GM19467 (cell line): ENCODE measurements around the gene TAF5L.
"Not testable (repeated sequence)": the region's sequence is repeated elsewhere in the genome, so short reads cannot be mapped to it uniquely, and the experiment has no call there.

Experiments
- ATAC-seq: cut with Tn5 transposase; IDR thresholded peaks from one replicate; pipeline ENCODE4 v1.9.1; 2021; ENCODE audit warnings: mild to moderate bottlenecking, moderate library complexity; ENCODE audit not compliant: unreplicated experiment

Gene TAF5L

DNA sequence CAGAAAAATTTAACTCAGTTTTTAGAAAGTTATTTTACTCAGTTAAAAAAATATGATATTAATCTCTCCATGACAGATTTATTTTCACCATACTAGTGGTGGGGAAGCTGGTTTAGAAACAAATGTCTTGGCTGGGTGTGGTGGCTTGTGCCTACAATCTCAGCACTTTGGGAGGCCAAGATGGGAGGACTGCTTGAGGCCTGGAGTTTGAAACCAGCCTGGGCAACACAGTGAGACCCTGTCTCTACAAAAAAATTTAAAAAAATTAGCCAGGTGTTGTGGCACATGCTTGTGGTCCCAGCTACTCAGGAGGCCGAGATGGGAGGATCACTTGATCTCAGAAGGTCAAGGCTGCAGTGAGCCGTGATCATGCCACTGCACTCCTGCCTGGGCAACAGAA is 17.3 kb downstream of the TAF5L start:
- no peak for ATAC-seq

GRCh38 chr1:229607370-229607769 is 18.6 kb downstream of the TAF5L start:
- no peak for ATAC-seq

DNA sequence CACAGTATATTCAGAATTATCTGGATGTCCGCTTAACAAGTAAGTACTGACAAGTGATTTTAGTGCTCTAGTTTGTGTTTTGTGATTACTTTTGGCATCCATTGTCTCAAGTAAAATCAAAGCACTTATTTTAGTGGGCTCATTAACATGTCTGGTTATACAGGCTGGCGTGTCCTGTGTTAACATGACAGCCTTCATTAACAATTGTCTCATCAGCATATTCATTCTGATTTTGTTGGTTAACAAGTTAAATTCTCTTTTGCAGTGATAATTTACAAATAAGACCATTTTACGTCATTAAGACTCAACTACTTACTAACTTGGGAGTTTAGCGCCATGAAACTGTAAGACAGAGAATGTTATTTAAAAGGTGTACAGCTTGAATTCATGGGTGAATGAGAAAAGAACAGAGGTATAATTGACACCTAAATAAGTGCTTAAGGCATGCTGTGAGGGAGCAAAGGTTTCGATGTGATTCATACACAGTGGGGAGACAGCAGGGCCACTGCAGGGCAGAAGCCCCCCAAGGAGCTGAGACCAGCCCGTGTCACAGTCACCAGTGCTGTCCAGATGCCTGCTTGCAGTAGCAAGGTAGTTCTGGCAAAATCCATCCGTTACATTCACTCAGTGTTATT is 22.4 kb downstream of the TAF5L start:
- no peak for ATAC-seq

DNA sequence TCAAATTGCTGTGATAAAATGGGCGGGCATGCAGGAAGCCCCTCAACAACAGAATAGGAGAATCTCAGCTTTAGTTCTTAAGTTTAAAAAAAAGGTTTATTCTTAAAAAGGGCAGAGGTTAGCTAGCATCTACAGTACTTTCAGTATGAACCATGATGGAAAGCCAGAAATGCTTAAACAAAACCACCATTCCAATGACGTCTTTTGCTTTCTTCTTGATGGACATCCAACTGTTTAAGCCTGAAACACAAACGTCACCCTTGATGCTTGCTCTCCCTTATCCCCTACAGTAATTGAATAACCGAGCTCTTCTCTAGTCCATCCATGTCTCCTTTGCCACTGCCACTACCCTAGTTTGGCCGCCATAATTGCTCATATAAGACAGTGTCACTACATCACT is 25.7 kb downstream of the TAF5L start:
- ATAC-seq = no peak

GRCh38 chr1:229599218-229599954 is 26.5 kb downstream of the TAF5L start:
- no peak for ATAC-seq

GRCh38 chr1:229597877-229598276 is 28.0 kb downstream of the TAF5L start:
- ATAC-seq = no peak

DNA sequence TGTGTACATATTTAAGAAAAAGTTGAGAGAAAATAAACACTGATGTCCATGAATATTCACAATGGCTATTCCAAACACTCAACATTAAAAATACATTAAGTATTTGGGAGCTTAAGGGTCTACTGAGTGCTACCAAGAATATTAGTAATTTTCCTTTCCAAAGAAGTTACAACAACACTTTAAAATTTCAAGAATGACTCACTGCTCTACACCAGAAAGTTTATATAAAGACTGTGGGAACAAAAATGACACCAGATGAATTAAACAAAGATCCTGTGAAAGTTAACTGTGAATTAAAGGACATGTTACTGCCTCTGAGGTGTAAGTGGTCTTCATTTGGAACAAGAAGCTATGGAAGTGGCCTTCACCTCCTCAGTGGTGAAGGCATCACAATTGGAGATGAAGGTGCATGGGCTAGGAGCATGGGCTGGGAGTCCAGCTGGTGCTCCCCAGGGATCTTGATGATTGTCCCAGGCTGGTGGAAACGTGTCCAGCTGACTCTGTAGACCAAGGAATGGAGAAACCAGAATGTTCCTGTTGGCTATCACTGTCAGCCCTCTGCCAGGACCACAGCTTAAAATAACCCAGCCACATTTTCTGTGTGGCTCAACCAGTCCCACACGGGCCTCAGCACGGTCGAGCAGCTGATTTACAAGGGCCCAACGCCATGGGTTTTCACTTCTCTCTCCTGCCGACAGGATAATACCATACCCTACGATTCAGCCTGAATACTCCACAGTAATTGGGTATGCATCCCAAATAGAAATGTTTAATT is 28.8 kb downstream of the TAF5L start:
- ATAC-seq = no peak

DNA sequence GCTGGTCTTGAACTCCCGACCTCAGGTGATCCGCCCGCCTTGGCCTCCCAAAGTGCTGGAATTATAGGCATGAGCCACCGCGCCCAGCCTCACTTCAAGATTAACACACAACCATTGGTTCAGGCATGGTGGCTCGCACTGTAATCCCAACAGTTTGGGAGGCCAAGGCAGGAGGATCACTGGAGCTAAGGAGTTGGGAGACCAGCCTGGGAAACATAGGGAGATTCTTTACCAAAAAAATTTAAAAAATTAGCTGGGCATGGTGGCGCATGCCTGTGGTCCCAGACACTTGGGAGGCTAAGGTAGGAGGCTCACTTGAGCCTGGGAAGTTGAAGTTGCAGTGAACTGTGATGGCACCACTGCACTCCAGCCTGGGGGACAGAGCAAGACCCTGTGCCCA is 30.0 kb downstream of the TAF5L start:
- ATAC-seq = not testable (repeated sequence)

- ATAC-seq = no peak
These were observed 31.5 kb downstream of the TAF5L start for GRCh38 chr1:229594227-229595008.

DNA sequence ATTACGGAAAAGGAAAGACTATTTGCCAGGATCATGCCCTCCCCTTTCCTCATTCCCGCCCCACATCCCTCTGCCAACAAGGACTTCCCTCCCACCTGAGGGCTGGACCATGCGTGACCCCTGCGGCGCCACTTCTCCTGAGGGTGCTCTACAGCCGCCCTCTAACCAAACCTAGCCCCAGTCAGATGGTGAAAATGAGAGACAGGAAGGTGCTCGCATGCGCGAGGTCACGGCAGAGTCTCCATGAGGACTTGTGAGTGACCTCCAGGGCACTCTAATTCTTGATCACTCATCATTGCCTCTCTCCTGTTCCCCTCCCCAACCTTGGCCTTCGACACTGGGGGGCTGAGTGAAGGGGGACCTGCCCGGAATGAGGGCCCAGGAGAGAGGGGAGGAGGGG is 32.1 kb downstream of the TAF5L start:
- no peak for ATAC-seq

- ATAC-seq = no peak
These were observed 35.8 kb downstream of the TAF5L start for GRCh38 chr1:229590119-229590518.

DNA sequence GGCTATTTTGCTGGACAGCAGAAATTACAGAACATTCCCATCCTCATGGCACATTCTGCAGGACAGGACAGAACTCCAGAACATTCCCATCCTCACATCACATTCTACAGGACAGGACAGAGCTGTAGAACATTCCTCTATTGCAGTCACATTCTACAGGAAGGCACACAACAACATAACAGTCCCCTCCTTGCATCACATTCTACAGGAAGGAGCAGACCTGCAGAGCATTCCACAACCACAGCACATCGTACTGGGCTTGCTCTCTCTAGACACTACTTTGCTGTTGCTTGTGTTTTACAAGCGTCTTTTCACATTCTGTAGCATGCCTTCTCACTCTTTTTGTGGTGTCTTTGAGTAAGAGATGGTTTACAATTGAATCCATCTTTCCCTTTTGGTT is 40.6 kb downstream of the TAF5L start:
- no peak for ATAC-seq

GRCh38 chr1:229582715-229583114 is 43.2 kb downstream of the TAF5L start:
- no peak for ATAC-seq

GRCh38 chr1:229582011-229582694 is 43.8 kb downstream of the TAF5L start:
- ATAC-seq = no peak

DNA sequence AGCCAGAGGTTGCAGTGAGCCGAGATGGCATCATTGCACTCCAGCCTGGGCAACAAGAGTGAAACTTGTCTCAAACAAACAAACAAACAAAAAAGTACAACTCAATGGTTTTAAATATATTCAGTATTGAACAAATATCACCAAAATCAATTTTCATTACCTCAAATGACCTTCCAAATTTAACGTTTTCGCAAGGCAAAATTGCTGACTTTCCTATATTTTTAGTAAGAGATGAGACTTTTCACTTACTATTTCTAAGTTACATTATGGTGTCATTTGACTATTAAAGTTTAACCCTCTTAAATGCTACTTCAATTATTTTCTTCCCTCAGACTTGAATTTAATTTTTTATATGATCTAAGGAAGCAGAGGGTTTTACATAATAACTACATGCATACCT is 44.4 kb downstream of the TAF5L start:
- no peak for ATAC-seq

DNA sequence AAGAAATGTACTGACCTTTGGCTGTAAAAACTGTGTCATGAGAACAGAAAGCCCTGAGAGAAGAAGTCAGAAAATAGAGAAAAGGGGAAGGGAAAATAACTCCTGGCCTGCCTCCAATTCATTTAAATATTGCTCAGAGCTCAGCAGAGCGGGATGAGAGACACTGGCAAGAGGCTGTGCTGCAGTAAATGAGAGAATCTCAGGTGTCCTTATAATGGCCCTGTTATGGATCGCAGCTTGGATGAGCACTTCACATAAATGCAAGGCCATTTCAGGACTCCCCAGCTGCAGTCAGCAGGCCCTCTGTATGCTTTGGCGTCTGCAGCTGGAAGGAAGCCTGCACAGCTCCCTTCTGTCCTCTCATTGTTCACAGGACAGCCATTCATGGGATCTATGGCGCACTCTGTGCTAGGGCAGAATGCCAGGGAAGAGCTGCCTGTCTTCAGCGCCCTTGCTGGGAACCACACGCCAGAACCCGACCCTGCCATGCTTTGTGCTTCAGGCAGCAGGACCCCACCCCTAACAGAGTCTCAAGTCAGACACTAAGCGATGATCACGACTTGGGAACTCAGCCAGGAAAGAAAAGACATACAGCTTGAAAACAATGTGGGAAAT is 46.8 kb downstream of the TAF5L start:
- ATAC-seq = no peak

DNA sequence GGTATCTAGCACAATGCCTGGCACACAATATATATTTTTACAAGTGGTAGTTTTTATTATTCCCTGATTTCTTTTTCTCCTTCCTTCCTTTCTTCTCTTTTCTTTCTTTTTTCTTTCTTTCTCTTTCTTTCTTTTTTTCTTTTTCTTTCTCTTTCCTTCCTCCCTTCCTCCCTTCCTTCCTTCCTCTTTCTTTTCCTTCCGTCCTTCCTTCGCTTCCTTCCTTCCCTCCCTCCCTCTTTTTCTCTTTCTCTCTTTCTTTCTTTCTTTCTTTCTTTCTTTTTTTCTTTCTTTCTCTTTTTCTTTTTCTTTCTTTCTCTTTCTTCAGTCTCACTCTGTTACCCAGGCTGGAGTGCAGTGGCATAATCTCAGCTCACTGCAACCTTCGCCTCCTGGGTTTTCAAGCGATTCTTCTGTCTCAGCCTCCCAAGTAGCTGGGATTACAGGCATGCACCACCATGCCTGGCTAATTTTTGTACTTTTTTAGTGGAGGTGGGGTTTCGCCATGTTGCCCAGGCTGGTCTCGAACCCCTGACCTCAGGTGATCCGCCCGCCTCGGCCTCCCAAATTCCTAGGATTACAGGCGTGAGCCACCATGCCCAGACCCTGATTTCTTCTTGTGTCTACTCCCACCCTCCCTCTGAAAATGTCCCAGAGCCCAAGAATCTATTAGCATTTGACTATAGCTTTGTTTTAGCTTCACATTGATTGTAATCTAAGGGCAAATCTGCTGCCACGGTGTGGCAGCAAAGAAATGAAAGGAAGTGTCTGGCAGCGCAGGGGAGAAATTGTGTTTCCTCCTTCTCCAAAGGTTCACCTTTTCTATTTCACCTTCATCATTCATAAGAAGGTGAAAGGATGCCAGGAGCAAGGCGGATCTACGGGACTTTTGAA is 47.5 kb downstream of the TAF5L start:
- no peak for ATAC-seq

- ATAC-seq = no peak
These were observed 51.1 kb downstream of the TAF5L start for GRCh38 chr1:229574679-229575442.
